H9 (cell line): ENCODE measurements around the gene GLP2R. TPM values are rescaled to one million over a fixed set of nuclear protein-coding genes. Genes with fewer than 3 reads are reported as not detected.

Source experiments
- DNase-seq: peaks from one replicate; pipeline ENCODE4 v3.0.0-alpha.2; 2017
- H2AFZ ChIP-seq: one replicate; pipeline ENCODE4 v1.6.1; 2013; ENCODE audit warnings: mild to moderate bottlenecking, low read length, control low read depth, moderate library complexity
- H2AK5ac ChIP-seq: 2 replicates; pipeline ENCODE4 v1.6.1; 2013; ENCODE audit warnings: low read length, control low read depth, mixed read lengths; ENCODE audit not compliant: insufficient read length
- H2BK120ac ChIP-seq: one replicate; pipeline ENCODE4 v1.6.1; 2013; ENCODE audit warnings: low read depth, mild to moderate bottlenecking, low read length, control low read depth, inconsistent platforms; ENCODE audit not compliant: poor library complexity, severe bottlenecking
- H2BK12ac ChIP-seq: 2 replicates; pipeline ENCODE4 v1.6.1; 2013; ENCODE audit warnings: low read length, control low read depth, mixed read lengths, low read depth; ENCODE audit not compliant: insufficient read length
- H2BK15ac ChIP-seq: 2 replicates; pipeline ENCODE4 v1.6.1; 2013; ENCODE audit warnings: low read depth, low read length, control low read depth
- H2BK20ac ChIP-seq: one replicate; pipeline ENCODE4 v1.6.1; 2013; ENCODE audit warnings: low read depth, mild to moderate bottlenecking, low read length, control low read depth, inconsistent platforms; ENCODE audit not compliant: poor library complexity, severe bottlenecking
- H2BK5ac ChIP-seq: 2 replicates; pipeline ENCODE4 v1.6.1; 2013; ENCODE audit warnings: low read length, control low read depth, mixed read lengths; ENCODE audit not compliant: insufficient read length
- H3K14ac ChIP-seq: 2 replicates; pipeline ENCODE4 v1.6.1; 2013; ENCODE audit warnings: low read length, control low read depth; ENCODE audit not compliant: insufficient read depth
- H3K18ac ChIP-seq: 2 replicates; pipeline ENCODE4 v1.6.1; 2013; ENCODE audit warnings: low read depth, mild to moderate bottlenecking, mixed read lengths, low read length, control low read depth; ENCODE audit not compliant: insufficient read length
- H3K23ac ChIP-seq: 2 replicates; pipeline ENCODE4 v1.6.1; 2013; ENCODE audit warnings: low read length, control low read depth, mixed read lengths, low read depth; ENCODE audit not compliant: insufficient read length
- H3K23me2 ChIP-seq: 2 replicates; pipeline ENCODE4 v1.6.1; 2013; ENCODE audit warnings: low read depth, mild to moderate bottlenecking, mixed read lengths, low read length, control low read depth; ENCODE audit not compliant: insufficient read length, poor library complexity, severe bottlenecking
- H3K27ac ChIP-seq: 2 replicates; pipeline ENCODE4 v1.5.1; 2013; ENCODE audit warnings: low read length, control low read depth, mixed read lengths, low read depth; ENCODE audit not compliant: insufficient read length
- H3K27me3 ChIP-seq: 2 replicates; pipeline ENCODE4 v1.6.1; 2013; ENCODE audit warnings: low read length, control low read depth, inconsistent platforms; ENCODE audit not compliant: insufficient read depth
- H3K4ac ChIP-seq: 2 replicates; pipeline ENCODE4 v1.6.1; 2013; ENCODE audit warnings: low read depth, mild to moderate bottlenecking, control low read depth, inconsistent platforms, low read length, moderate library complexity
- H3K4me1 ChIP-seq: 2 replicates; pipeline ENCODE4 v1.6.1; 2013; ENCODE audit warnings: low read length, control low read depth, inconsistent platforms; ENCODE audit not compliant: insufficient read depth
- H3K4me2 ChIP-seq: 2 replicates; pipeline ENCODE4 v1.6.1; 2013; ENCODE audit warnings: low read length, control low read depth, mixed read lengths; ENCODE audit not compliant: insufficient read length, insufficient read depth
- H3K56ac ChIP-seq: 2 replicates; pipeline ENCODE4 v1.6.1; 2013; ENCODE audit warnings: low read depth, mild to moderate bottlenecking, mixed read lengths, low read length, control low read depth; ENCODE audit not compliant: insufficient read length
- H3K79me1 ChIP-seq: 2 replicates; pipeline ENCODE4 v1.6.1; 2013; ENCODE audit warnings: low read depth, mild to moderate bottlenecking, moderate library complexity, low read length, control low read depth, inconsistent platforms; ENCODE audit not compliant: insufficient read depth, poor library complexity, severe bottlenecking
- H3K79me2 ChIP-seq: 2 replicates; pipeline ENCODE4 v1.6.1; 2013; ENCODE audit warnings: low read length, control low read depth, inconsistent platforms; ENCODE audit not compliant: insufficient read depth
- H3K9ac ChIP-seq: 2 replicates; pipeline ENCODE4 v1.6.1; 2013; ENCODE audit warnings: low read length, control low read depth, mixed read lengths; ENCODE audit not compliant: insufficient read length; ENCODE audit errors: extremely low read depth
- H3K9me3 ChIP-seq: one replicate; pipeline ENCODE4 v1.6.1; 2013; ENCODE audit warnings: low read depth, low read length, inconsistent platforms; ENCODE audit not compliant: control insufficient read depth
- H3T11ph ChIP-seq: one replicate; pipeline ENCODE4 v1.6.1; 2013; ENCODE audit warnings: mild to moderate bottlenecking, low read length, control low read depth, inconsistent platforms
- H4K20me1 ChIP-seq: one replicate; pipeline ENCODE4 v1.6.1; 2013; ENCODE audit not compliant: control insufficient read depth, insufficient read length, insufficient read depth
- H4K5ac ChIP-seq: 2 replicates; pipeline ENCODE4 v1.6.1; 2013; ENCODE audit warnings: low read depth, mild to moderate bottlenecking, mixed read lengths, low read length, control low read depth; ENCODE audit not compliant: insufficient read length
- H4K8ac ChIP-seq: replicated peaks from 2 replicates; pipeline ENCODE4 v1.6.1; 2013; ENCODE audit warnings: low read length, control low read depth, mixed read lengths, low read depth; ENCODE audit not compliant: insufficient read length
- H4K91ac ChIP-seq: 2 replicates; pipeline ENCODE4 v1.6.1; 2013; ENCODE audit warnings: low read depth, mild to moderate bottlenecking, moderate library complexity, mixed read lengths, low read length, control low read depth; ENCODE audit not compliant: insufficient read length
- H3K27ac Mint-ChIP-seq, 3 experiments: 2 replicates in 2 of 3; 3 replicates in 1 of 3; pipeline ENCODE4 v1.8.0; 2020 to 2021; ENCODE audit warnings: mixed read lengths in 3 of 3, mild to moderate bottlenecking in 1 of 3, moderate library complexity in 1 of 3
- H3K27me3 Mint-ChIP-seq: 2 replicates; pipeline ENCODE4 v1.8.0; 2021; ENCODE audit warnings: low read depth, mild to moderate bottlenecking, moderate library complexity, mixed read lengths
- H3K36me3 Mint-ChIP-seq, 3 experiments: 2 replicates in 2 of 3; 3 replicates in 1 of 3; pipeline ENCODE4 v1.8.0; 2020 to 2021; ENCODE audit warnings: low read depth in 3 of 3, mixed read lengths in 3 of 3; ENCODE audit not compliant: insufficient read depth in 1 of 3
- H3K4me1 Mint-ChIP-seq, 2 experiments: 2 replicates each; pipeline ENCODE4 v1.8.0; 2020; ENCODE audit warnings: mixed read lengths in 2 of 2
- H3K4me3 Mint-ChIP-seq, 2 experiments: 2 replicates in 1 of 2; 3 replicates in 1 of 2; pipeline ENCODE4 v1.8.0; 2020 to 2021; ENCODE audit warnings: mild to moderate bottlenecking in 2 of 2, mixed read lengths in 2 of 2, moderate library complexity in 1 of 2
- H3K9me3 Mint-ChIP-seq, 2 experiments: 2 replicates in 1 of 2; 3 replicates in 1 of 2; pipeline ENCODE4 v1.8.0; 2020; ENCODE audit warnings: mild to moderate bottlenecking in 2 of 2, mixed read lengths in 2 of 2, moderate library complexity in 1 of 2
- WGBS: extraction: QIAGEN DNeasy Blood & Tissue Kit; methylation state at CpG from one replicate; pipeline ENCODE4 v1.1.7; 2013; ENCODE audit warnings: missing lambda C conversion rate, low lambda C conversion rate, mixed read lengths; ENCODE audit not compliant: insufficient read length; ENCODE audit errors: extremely low coverage; 5-methylcytosine and 5-hydroxymethylcytosine counted together
- total RNA-seq: library from RNA; stranded (reverse); gene quantifications from 2 replicates; pipeline ENCODE4 v1.2.1, GENCODE V29; 2021
- TF ChIP-seq, protein P1 (sequence below): fragments of 200-600 bp; sonication (generic); conservative IDR thresholded peaks from 3 replicates; pipeline ENCODE4 v1.8.0; 2021; ENCODE audit warnings: antibody characterized with exemption, mild to moderate bottlenecking

GLP2R gene
- total RNA-seq, 1 experiment from 2014 or later, result not detected

DNA sequence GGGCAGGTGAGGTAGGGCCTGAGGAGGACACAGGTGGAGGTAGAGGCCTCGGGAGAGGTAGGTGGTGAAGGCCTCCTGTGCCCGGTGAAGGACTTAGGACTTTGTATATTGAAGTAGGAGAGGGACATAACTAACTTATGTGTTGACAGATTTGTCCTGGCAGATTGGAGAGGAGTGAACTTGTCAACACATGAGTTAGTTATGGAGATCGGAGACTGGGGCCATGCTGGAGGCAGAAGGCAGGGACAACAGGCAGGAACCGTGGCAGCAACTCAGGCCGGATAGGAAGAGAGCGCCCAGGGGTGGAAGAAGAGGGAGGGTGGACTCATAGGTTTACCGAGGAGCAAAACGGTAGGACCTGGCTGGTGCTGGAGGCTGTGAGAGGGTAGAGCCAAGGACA is 18.4 kb downstream of the GLP2R start:
- H4K91ac ChIP-seq, result no peak overlapping the region
- H3K18ac ChIP-seq, result no peak overlapping the region
- H4K5ac ChIP-seq, result no peak overlapping the region
- H3K36me3 Mint-ChIP-seq, result no peaks in the 10 kb centered on the region
- H3K4me1 ChIP-seq, result no peaks in the 10 kb centered on the region
- H3K4me3 Mint-ChIP-seq, result no peak overlapping the region
- no peaks in the 10 kb centered on the region for H3K79me2 ChIP-seq
- no peak overlapping the region for H4K8ac ChIP-seq
- H2AK5ac ChIP-seq, result no peak overlapping the region
- DNase-seq, result peak; percentile 23
- peaks cover 5 to 7% of the 10 kb centered on the region in 2 experiments for H3K4me1 Mint-ChIP-seq
- no peak overlapping the region for H3K23ac ChIP-seq
- H3K27me3 Mint-ChIP-seq, result peaks cover 11% of the 10 kb centered on the region
- H3K9me3 ChIP-seq, result no peaks in the 10 kb centered on the region
- H2BK120ac ChIP-seq, result no peak overlapping the region
- no peak overlapping the region for H2BK12ac ChIP-seq
- no peak overlapping the region; a peak in 1 of 7 replicates for H3K27ac Mint-ChIP-seq
- H3T11ph ChIP-seq, result no peak overlapping the region
- no peak overlapping the region for H2AFZ ChIP-seq
- no peak overlapping the region for H3K14ac ChIP-seq
- H3K23me2 ChIP-seq, result no peaks in the 10 kb centered on the region
- TF ChIP-seq, protein P1, sequence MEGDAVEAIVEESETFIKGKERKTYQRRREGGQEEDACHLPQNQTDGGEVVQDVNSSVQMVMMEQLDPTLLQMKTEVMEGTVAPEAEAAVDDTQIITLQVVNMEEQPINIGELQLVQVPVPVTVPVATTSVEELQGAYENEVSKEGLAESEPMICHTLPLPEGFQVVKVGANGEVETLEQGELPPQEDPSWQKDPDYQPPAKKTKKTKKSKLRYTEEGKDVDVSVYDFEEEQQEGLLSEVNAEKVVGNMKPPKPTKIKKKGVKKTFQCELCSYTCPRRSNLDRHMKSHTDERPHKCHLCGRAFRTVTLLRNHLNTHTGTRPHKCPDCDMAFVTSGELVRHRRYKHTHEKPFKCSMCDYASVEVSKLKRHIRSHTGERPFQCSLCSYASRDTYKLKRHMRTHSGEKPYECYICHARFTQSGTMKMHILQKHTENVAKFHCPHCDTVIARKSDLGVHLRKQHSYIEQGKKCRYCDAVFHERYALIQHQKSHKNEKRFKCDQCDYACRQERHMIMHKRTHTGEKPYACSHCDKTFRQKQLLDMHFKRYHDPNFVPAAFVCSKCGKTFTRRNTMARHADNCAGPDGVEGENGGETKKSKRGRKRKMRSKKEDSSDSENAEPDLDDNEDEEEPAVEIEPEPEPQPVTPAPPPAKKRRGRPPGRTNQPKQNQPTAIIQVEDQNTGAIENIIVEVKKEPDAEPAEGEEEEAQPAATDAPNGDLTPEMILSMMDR, result no peak
- WGBS, result no CpG with 5 or more reads among the region's 8 CpGs
- H3K79me1 ChIP-seq, result no peaks in the 10 kb centered on the region
- H4K20me1 ChIP-seq, result no peaks in the 10 kb centered on the region
- H3K27me3 ChIP-seq, result no peaks in the 10 kb centered on the region
- no peak overlapping the region for H3K56ac ChIP-seq
- no peak overlapping the region for H2BK20ac ChIP-seq
- no peak overlapping the region for H2BK5ac ChIP-seq
- H3K4ac ChIP-seq, result no peak overlapping the region
- no peak overlapping the region for H3K4me2 ChIP-seq
- H3K9ac ChIP-seq, result no peak overlapping the region
- H2BK15ac ChIP-seq, result no peak overlapping the region
- H3K9me3 Mint-ChIP-seq, result no peaks in the 10 kb centered on the region
- H3K27ac ChIP-seq, result no peak overlapping the region
